ENCODE measurements around the gene PCMT1. TPM values are rescaled to one million over a fixed set of nuclear protein-coding genes. Genes with fewer than 3 reads are reported as not detected.

The PCMT1 gene
- total RNA-seq, 2 donors from 2014 or later: 83.5 to 86.2 TPM

GRCh38 chr6:149783551-149783950 lies 34.0 kb downstream of the PCMT1 start:
- H3K36me3 Mint-ChIP-seq (ENCODE audit: insufficient read depth in 2 of 2): peaks cover 2 to 15% of the 10 kb centered on the region in 2 donors
- no peaks in the 10 kb centered on the region for H3K27me3 Mint-ChIP-seq (ENCODE audit: low read depth)
- H3K4me1 Mint-ChIP-seq (ENCODE audit: low read depth): no peaks in the 10 kb centered on the region

GRCh38 chr6:149806127-149806526 lies 56.6 kb downstream of the PCMT1 start:
- H3K9me3 Mint-ChIP-seq: no peaks in the 10 kb centered on the region
- ATAC-seq (replicated peaks in 1 of 2) (peak; percentile 52), DNase-seq (no peak)

More at GRCh38 chr6:149783551-149783950, 34.0 kb downstream of the PCMT1 start:
- DNase-seq: no peak
- no peak for ATAC-seq (replicated peaks in 1 of 2)
- no peaks in the 10 kb centered on the region for H3K9me3 Mint-ChIP-seq
- H3K27ac Mint-ChIP-seq: no peak overlapping the region
- H3K4me3 Mint-ChIP-seq: no peak overlapping the region

GRCh38 chr6:149809798-149810197 lies 60.3 kb downstream of the PCMT1 start:
- Mint-ChIP-seq H3K27me3 (ENCODE audit: low read depth) (no peaks in the 10 kb centered on the region), H3K9me3 (no peaks in the 10 kb centered on the region), H3K36me3 (ENCODE audit: insufficient read depth in 2 of 2) (peaks cover 0 to 10% of the 10 kb centered on the region in 2 donors), H3K4me3 (no peak overlapping the region), H3K4me1 (ENCODE audit: low read depth) (peaks cover 19% of the 10 kb centered on the region), H3K27ac (peak overlapping the region; percentile 41)
- DNase-seq (no peak), ATAC-seq (replicated peaks in 1 of 2) (no peak)

More at GRCh38 chr6:149806127-149806526, 56.6 kb downstream of the PCMT1 start:
- H3K27me3 Mint-ChIP-seq (ENCODE audit: low read depth): no peaks in the 10 kb centered on the region
- H3K27ac Mint-ChIP-seq: peak overlapping the region; percentile 48
- peaks cover 19% of the 10 kb centered on the region for H3K4me1 Mint-ChIP-seq (ENCODE audit: low read depth)
- H3K4me3 Mint-ChIP-seq: no peak overlapping the region
- peaks cover 0 to 11% of the 10 kb centered on the region in 2 donors for H3K36me3 Mint-ChIP-seq (ENCODE audit: insufficient read depth in 2 of 2)

- Mint-ChIP-seq H3K27ac (no peak overlapping the region), H3K27me3 (ENCODE audit: low read depth) (no peaks in the 10 kb centered on the region)
Observed at GRCh38 chr6:149813351-149813750, 63.8 kb downstream of the PCMT1 start.

GRCh38 chr6:149815788-149816187 lies 66.2 kb downstream of the PCMT1 start:
- Mint-ChIP-seq H3K4me1 (ENCODE audit: low read depth) (peaks cover 6% of the 10 kb centered on the region), H3K27ac (peak overlapping the region; percentile 50), H3K27me3 (ENCODE audit: low read depth) (no peaks in the 10 kb centered on the region), H3K4me3 (no peak overlapping the region), H3K9me3 (no peaks in the 10 kb centered on the region), H3K36me3 (ENCODE audit: insufficient read depth in 2 of 2) (peaks cover 1 to 6% of the 10 kb centered on the region in 2 donors)
- ATAC-seq (replicated peaks in 1 of 2) (no peak), DNase-seq (no peak)

More at GRCh38 chr6:149813351-149813750, 63.8 kb downstream of the PCMT1 start:
- no peak overlapping the region for H3K4me3 Mint-ChIP-seq
- H3K4me1 Mint-ChIP-seq (ENCODE audit: low read depth): peaks cover 6% of the 10 kb centered on the region
- no peaks in the 10 kb centered on the region for H3K9me3 Mint-ChIP-seq
- ATAC-seq (replicated peaks in 1 of 2): no peak
- H3K36me3 Mint-ChIP-seq (ENCODE audit: insufficient read depth in 2 of 2): peaks cover 1 to 8% of the 10 kb centered on the region in 2 donors
- DNase-seq: no peak

- no peak overlapping the region for H3K4me3 Mint-ChIP-seq
- H3K27me3 Mint-ChIP-seq (ENCODE audit: low read depth): peaks cover 11% of the 10 kb centered on the region
Observed at GRCh38 chr6:149820506-149820905, 71.0 kb downstream of the PCMT1 start.

GRCh38 chr6:149821492-149821891 lies 72.0 kb downstream of the PCMT1 start:
- DNase-seq (no peak), ATAC-seq (replicated peaks in 1 of 2) (no peak)
- no peaks in the 10 kb centered on the region for H3K4me1 Mint-ChIP-seq (ENCODE audit: low read depth)
- H3K27me3 Mint-ChIP-seq (ENCODE audit: low read depth): peaks cover 11% of the 10 kb centered on the region
- H3K36me3 Mint-ChIP-seq (ENCODE audit: insufficient read depth in 2 of 2): no peaks in the 10 kb centered on the region
- no peak overlapping the region for H3K27ac Mint-ChIP-seq
- no peak overlapping the region for H3K4me3 Mint-ChIP-seq
- no peaks in the 10 kb centered on the region for H3K9me3 Mint-ChIP-seq

More at GRCh38 chr6:149820506-149820905, 71.0 kb downstream of the PCMT1 start:
- no peak for DNase-seq
- Mint-ChIP-seq H3K36me3 (ENCODE audit: insufficient read depth in 2 of 2) (peaks cover 0 to 1% of the 10 kb centered on the region in 2 donors), H3K9me3 (no peaks in the 10 kb centered on the region), H3K27ac (no peak overlapping the region), H3K4me1 (ENCODE audit: low read depth) (peaks cover 6% of the 10 kb centered on the region)
- ATAC-seq (replicated peaks in 1 of 2): no peak

- DNase-seq (no peak), ATAC-seq (replicated peaks in 1 of 2) (no peak)
- no peaks in the 10 kb centered on the region for H3K4me1 Mint-ChIP-seq (ENCODE audit: low read depth)
- H3K36me3 Mint-ChIP-seq (ENCODE audit: insufficient read depth in 2 of 2): no peaks in the 10 kb centered on the region
- no peak overlapping the region for H3K4me3 Mint-ChIP-seq
- H3K27me3 Mint-ChIP-seq (ENCODE audit: low read depth): peaks cover 11% of the 10 kb centered on the region
- no peaks in the 10 kb centered on the region for H3K9me3 Mint-ChIP-seq
- H3K27ac Mint-ChIP-seq: no peak overlapping the region
Observed at GRCh38 chr6:149823013-149823412, 73.5 kb downstream of the PCMT1 start.

- ATAC-seq (replicated peaks in 1 of 2) (no peak), DNase-seq (no peak)
- Mint-ChIP-seq H3K36me3 (ENCODE audit: insufficient read depth in 2 of 2) (no peaks in the 10 kb centered on the region), H3K4me3 (no peak overlapping the region), H3K9me3 (no peaks in the 10 kb centered on the region), H3K27ac (no peak overlapping the region), H3K4me1 (ENCODE audit: low read depth) (no peaks in the 10 kb centered on the region), H3K27me3 (ENCODE audit: low read depth) (peaks cover 11% of the 10 kb centered on the region)
Observed at GRCh38 chr6:149825292-149825691, 75.8 kb downstream of the PCMT1 start.

- Mint-ChIP-seq H3K9me3 (no peaks in the 10 kb centered on the region), H3K36me3 (ENCODE audit: insufficient read depth in 2 of 2) (no peaks in the 10 kb centered on the region), H3K4me1 (ENCODE audit: low read depth) (no peaks in the 10 kb centered on the region), H3K27me3 (ENCODE audit: low read depth) (no peaks in the 10 kb centered on the region), H3K27ac (no peak overlapping the region), H3K4me3 (no peak overlapping the region)
- no peak for ATAC-seq (replicated peaks in 1 of 2)
- DNase-seq: no peak
Observed at GRCh38 chr6:149830731-149831307, 81.3 kb downstream of the PCMT1 start.

- Mint-ChIP-seq H3K27ac (no peak overlapping the region), H3K4me3 (no peak overlapping the region), H3K4me1 (ENCODE audit: low read depth) (no peaks in the 10 kb centered on the region), H3K9me3 (no peaks in the 10 kb centered on the region), H3K36me3 (ENCODE audit: insufficient read depth in 2 of 2) (no peaks in the 10 kb centered on the region), H3K27me3 (ENCODE audit: low read depth) (no peaks in the 10 kb centered on the region)
- DNase-seq (no peak), ATAC-seq (replicated peaks in 1 of 2) (no peak)
Observed at GRCh38 chr6:149831308-149831820, 81.8 kb downstream of the PCMT1 start.

- ATAC-seq (replicated peaks in 1 of 2) (no peak), DNase-seq (no peak)
- Mint-ChIP-seq H3K4me3 (no peak overlapping the region), H3K36me3 (ENCODE audit: insufficient read depth in 2 of 2) (no peaks in the 10 kb centered on the region), H3K9me3 (no peaks in the 10 kb centered on the region), H3K27me3 (ENCODE audit: low read depth) (peaks cover 5% of the 10 kb centered on the region), H3K4me1 (ENCODE audit: low read depth) (no peaks in the 10 kb centered on the region), H3K27ac (no peak overlapping the region)
Observed at GRCh38 chr6:149833651-149834050, 84.1 kb downstream of the PCMT1 start.

- ATAC-seq (replicated peaks in 1 of 2) (peak; percentile 19 to 46), DNase-seq (peak; percentile 68 to 77)
- Mint-ChIP-seq H3K27ac (no peak overlapping the region), H3K4me1 (ENCODE audit: low read depth) (no peaks in the 10 kb centered on the region), H3K27me3 (ENCODE audit: low read depth) (peaks cover 5% of the 10 kb centered on the region), H3K4me3 (no peak overlapping the region), H3K9me3 (no peaks in the 10 kb centered on the region), H3K36me3 (ENCODE audit: insufficient read depth in 2 of 2) (no peaks in the 10 kb centered on the region)
Observed at GRCh38 chr6:149834513-149835481, 85.3 kb downstream of the PCMT1 start.
